ENCODE data around the gene PLAGL1. TPM values are rescaled to one million over a fixed set of nuclear protein-coding genes. Genes with fewer than 3 reads are reported as not detected.

Gene PLAGL1
- total and polyA plus RNA-seq, 7 donors = 2.5 to 15.4 (median 3.3) TPM

GRCh38 chr6:144027932-144028587 is 20.0 kb upstream of the PLAGL1 start:
- ATAC-seq (no peak), DNase-seq (no peak)
- H3K27ac ChIP-seq = no peak overlapping the region
- no peaks in the 10 kb centered on the region for H3K9me3 ChIP-seq
- H3K36me3 ChIP-seq (ENCODE audit: insufficient read depth in 1 of 2, low read depth in 1 of 2) = no peaks in the 10 kb centered on the region
- no peak overlapping the region for H3K4me3 ChIP-seq
- H3K27me3 ChIP-seq (ENCODE audit: insufficient read depth in 3 of 3, low read length in 2 of 3) = peaks cover 0 to 2% (median 0%) of the 10 kb centered on the region in 3 donors
- no peaks in the 10 kb centered on the region for H3K4me1 ChIP-seq
- intact Hi-C loops (cut with DNase I) = no loop called here
- no peak for TF ChIP-seq CTCF (IDR thresholded peaks at IDR 0.05)

GRCh38 chr6:144023216-144023615 is 15.2 kb upstream of the PLAGL1 start:
- intact Hi-C loops (cut with DNase I) = no loop called here
- no peak for ATAC-seq
- 79 to 85% (median 85%) methylated on average over 4 of the region's 4 CpGs for WGBS, 3 donors

GRCh38 chr6:144019929-144020328 is 11.9 kb upstream of the PLAGL1 start:
- Histone ChIP-seq H3K4me3 (no peak overlapping the region), H3K27ac (no peak overlapping the region), H3K27me3 (ENCODE audit: insufficient read depth in 3 of 3, low read length in 2 of 3) (peaks cover 0 to 3% (median 0%) of the 10 kb centered on the region in 3 donors), H3K9me3 (no peaks in the 10 kb centered on the region), H3K4me1 (no peaks in the 10 kb centered on the region), H3K36me3 (ENCODE audit: insufficient read depth in 1 of 2, low read depth in 1 of 2) (no peaks in the 10 kb centered on the region)
- WGBS, 3 donors = 75 to 90% (median 84%) methylated on average over 5 of the region's 5 CpGs
- intact Hi-C loops (cut with DNase I) = no loop called here
- TF ChIP-seq CTCF (IDR thresholded peaks at IDR 0.05) = no peak
- DNase-seq (no peak), ATAC-seq (no peak)

More at GRCh38 chr6:144023216-144023615, 15.2 kb upstream of the PLAGL1 start:
- DNase-seq = no peak
- no peaks in the 10 kb centered on the region for H3K4me1 ChIP-seq
- H3K27me3 ChIP-seq (ENCODE audit: insufficient read depth in 3 of 3, low read length in 2 of 3) = no peaks in the 10 kb centered on the region
- TF ChIP-seq CTCF (IDR thresholded peaks at IDR 0.05) = no peak
- H3K4me3 ChIP-seq = no peak overlapping the region
- H3K27ac ChIP-seq = no peak overlapping the region
- H3K36me3 ChIP-seq (ENCODE audit: insufficient read depth in 1 of 2, low read depth in 1 of 2) = no peaks in the 10 kb centered on the region
- H3K9me3 ChIP-seq = no peaks in the 10 kb centered on the region

GRCh38 chr6:144017166-144018094 is 9.4 kb upstream of the PLAGL1 start:
- ATAC-seq (no peak), DNase-seq (no peak)
- Histone ChIP-seq H3K27ac (no peak overlapping the region), H3K27me3 (ENCODE audit: insufficient read depth in 3 of 3, low read length in 2 of 3) (peaks cover 0 to 3% (median 0%) of the 10 kb centered on the region in 3 donors), H3K4me1 (no peaks in the 10 kb centered on the region), H3K36me3 (ENCODE audit: insufficient read depth in 1 of 2, low read depth in 1 of 2) (no peaks in the 10 kb centered on the region), H3K4me3 (no peak overlapping the region), H3K9me3 (no peaks in the 10 kb centered on the region)
- WGBS, 3 donors = 83 to 89% (median 85%) methylated on average over 5 of the region's 5 CpGs
- TF ChIP-seq CTCF (IDR thresholded peaks at IDR 0.05) = no peak
- intact Hi-C loops (cut with DNase I) = no loop called here

All from psoas muscle (tissue), 8 donors.